H4 (cell line): ENCODE measurements around the gene LIG3. TPM values are rescaled to one million over a fixed set of nuclear protein-coding genes. Genes with fewer than 3 reads are reported as not detected.
"Not testable (repeated sequence)": the region's sequence is repeated elsewhere in the genome, so short reads cannot be mapped to it uniquely, and the experiment has no call there.

Experiments used
- DNase-seq: peaks from one replicate; pipeline ENCODE4 v3.0.0-alpha.2; 2015; ENCODE audit warnings: low spot score
- total RNA-seq: library from RNA; depleted of rRNA; stranded (reverse); fragments of >200 nt; shearing (Covaris generic); gene quantifications from 2 replicates; pipeline ENCODE4 v1.2.3, GENCODE V29; 2014

The LIG3 gene
- total RNA-seq, 1 experiment from 2014 or later = 31.9 TPM

GRCh38 chr17:34999456-34999855 is 19.1 kb downstream of the LIG3 start:
- DNase-seq = no peak

DNA sequence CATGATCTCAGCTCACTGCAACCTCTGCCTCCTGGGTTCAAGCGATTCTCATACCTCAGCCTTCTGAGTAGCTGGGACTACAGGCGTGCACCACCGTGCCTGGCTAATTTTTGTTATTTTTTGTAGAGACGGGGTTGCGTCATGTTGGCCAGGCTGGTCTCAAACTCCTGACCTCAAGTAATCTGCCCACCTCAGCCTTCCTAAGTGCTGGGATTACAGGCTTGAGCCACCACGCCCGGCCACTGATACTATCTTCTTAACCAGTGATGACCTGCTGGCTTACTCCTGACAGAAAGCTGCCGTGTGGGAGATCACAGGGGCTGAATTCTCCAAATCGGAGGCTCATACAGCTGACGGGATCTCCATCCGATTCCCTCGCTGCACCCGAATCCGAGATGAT is 20.7 kb downstream of the LIG3 start:
- not testable (repeated sequence) for DNase-seq

DNA sequence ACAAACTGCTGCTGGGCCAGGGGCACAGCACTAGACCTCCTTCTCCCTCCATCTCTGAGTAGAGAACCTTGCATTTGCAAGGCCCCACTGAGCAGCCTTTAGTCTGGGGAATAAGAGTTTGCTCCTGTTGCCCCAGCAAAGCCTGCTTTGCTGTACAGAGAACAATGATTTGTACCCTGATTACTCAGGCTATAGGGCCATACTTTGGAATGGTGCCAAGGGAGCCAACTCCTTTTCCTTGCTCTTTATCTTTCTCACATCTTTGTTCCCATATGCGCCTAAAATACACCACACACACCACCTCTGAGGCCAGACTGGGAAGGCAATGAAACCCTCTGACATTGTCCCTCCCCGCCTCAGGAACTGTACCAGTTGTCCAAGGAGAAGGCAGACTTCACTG is 21.2 kb downstream of the LIG3 start:
- DNase-seq = no peak

DNA sequence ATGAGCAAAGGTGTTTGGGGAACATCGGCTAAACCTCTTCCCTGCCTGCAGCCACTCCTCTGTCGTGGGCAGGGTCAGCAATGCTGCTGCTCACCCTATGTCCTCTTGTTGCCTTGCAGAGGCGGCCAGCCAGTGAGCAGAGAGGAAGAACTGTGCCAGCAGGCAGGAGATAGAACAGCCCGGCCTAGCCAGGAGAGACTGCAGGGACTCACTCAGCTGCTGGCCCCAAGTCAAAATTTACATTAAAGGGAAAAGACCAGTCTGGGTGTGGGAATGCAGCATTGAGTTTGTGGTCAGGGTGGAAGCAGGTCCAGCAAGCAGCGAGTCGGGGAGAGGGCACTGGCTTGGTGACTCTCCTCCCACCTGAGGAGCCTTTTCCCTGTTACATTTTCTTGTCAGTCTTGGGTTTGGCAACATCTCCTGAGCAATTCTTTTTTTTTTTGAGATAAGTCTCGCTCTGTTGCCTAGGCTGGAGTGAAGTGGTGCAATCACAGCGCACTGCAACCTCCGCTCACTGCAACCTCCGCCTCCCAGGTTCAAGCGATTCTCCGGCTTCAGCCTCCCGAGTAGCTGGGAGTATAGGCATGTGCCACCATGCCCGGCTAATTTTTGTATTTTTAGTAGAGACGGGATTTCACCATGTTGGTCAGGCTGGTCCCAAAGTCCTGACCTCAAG is 22.7 kb downstream of the LIG3 start:
- no peak for DNase-seq

GRCh38 chr17:35003778-35004177 is 23.5 kb downstream of the LIG3 start:
- DNase-seq = no peak

GRCh38 chr17:35006345-35006744 is 26.0 kb downstream of the LIG3 start:
- DNase-seq = no peak

GRCh38 chr17:35006961-35007360 is 26.6 kb downstream of the LIG3 start:
- DNase-seq = no peak

DNA sequence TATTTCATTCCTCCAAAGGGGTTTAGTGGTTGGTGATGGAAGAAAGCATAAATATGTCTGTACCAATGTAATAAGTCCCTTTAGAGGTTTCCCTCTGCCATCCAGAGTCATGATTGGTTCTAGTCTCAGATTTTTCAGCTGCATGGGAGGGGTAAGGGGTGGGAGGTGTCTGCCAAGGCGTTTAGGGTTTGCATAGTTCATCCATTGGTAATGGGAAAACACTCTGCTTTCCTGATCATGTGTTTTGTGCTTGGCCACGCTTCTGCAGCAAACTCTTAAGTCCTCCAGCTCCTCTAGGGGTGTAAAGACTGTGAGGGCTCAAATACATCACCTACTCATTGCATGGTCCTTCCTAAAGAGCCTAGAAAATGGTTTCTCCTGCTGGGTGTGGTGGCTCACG is 29.8 kb downstream of the LIG3 start:
- no peak for DNase-seq

DNA sequence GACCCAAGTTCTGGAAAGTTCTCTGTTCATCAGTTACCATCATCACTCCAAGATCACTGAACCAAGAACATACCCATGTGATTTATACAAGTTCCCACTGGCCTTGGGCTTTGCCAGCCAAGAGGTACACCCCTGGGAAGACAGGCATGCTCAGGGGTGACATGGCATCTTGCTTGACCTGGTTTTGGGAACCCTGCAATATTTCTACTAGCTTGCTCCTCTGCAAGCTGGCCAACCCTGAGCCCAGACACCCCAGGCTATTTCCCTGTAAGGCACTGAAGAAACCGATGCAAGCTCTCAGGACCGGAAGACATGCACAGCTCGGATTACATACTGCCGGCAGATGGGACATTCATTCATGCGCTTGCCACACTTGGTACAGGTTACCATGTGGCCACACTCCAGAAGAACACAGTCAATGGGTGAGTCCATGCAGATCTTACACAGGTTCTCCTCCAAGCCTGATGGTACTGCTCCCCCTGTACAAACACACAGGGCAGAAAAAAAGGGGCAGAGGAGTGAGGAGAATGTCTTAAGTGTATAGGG is 31.4 kb downstream of the LIG3 start:
- DNase-seq = no peak

- DNase-seq = no peak
Observed at GRCh38 chr17:35016369-35016768, 36.1 kb downstream of the LIG3 start.

- no peak for DNase-seq
Observed at GRCh38 chr17:35017021-35017420, 36.7 kb downstream of the LIG3 start.

DNA sequence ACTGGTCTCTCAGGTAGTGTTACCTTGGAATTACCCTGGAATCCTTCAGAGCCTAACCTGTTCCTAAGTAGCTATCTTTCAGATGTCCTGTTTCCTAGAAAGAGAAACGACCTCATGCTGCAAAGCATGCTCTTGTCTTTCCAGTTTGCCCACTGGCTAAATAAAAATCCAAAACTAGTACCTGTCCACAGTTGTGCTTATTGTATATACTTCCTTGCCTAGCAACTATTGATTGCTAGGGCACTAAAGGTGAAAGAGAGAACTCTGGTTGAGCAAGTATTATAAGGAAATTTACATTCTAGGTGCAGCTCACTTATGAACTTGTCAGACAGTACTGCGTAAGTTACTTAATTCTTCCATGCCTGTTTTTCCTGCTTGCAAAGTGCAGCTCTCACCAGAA is 38.5 kb downstream of the LIG3 start:
- no peak for DNase-seq

DNA sequence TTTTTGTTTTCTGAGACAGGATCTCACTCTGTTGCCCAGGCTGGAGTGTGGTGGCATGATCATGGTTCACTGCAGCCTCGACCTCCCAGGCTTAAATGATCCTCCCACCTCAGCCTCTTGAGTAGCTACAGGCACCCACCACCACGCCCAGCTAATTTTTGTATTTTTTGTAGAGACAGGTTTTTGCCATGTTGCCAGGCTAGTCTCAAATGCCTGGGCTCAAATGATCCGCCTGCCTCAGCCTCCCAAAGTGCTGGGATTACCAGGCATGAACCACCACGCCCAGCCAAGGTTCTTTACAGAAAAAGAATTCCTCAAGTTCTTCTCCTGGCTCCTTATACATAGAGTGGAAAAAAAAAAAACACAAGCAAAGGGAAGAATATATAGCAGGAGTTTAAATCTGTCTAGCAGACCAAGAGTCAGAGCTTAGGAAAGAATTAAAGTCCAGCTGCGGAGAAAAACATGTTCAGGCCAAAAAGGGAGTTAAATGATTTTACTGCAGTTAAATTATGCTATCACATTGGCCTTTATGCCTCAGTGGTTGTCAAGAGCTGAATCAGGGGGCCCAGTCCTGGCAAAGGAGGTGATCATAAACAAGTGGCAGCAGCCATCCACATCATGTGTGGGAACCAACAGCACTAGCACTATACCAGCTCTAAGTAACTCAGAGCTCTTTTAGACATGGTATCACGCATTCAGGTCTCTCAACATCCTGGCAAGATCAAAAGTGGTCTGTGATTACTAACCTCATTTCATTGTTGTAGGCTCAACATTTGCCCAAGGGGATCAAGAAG is 39.3 kb downstream of the LIG3 start:
- no peak for DNase-seq

- DNase-seq = no peak
Observed at GRCh38 chr17:35021520-35022380, 41.4 kb downstream of the LIG3 start.

- DNase-seq = peak; percentile 43
Observed at GRCh38 chr17:35022536-35023063, 42.3 kb downstream of the LIG3 start.

- DNase-seq = no peak
Observed at GRCh38 chr17:35023538-35023937, 43.2 kb downstream of the LIG3 start.

DNA sequence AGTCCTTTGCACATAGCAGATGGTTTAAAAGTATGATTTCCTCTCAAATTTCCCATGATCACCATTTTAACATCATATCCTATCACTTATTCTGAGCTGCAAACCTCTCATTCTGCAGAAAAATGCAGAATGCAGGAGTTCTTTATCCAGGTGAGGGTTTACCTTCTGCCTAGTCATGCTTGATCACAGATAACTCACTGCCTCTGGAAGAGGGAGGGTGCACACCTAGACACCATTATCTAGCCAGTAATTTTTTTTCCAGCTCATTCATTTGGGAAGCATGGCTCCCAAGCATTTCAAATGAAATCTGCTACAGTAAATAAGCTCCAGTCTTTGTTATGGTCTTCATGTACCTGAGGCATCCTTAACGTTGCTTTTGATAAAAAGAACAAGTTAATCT is 45.2 kb downstream of the LIG3 start:
- no peak for DNase-seq

DNA sequence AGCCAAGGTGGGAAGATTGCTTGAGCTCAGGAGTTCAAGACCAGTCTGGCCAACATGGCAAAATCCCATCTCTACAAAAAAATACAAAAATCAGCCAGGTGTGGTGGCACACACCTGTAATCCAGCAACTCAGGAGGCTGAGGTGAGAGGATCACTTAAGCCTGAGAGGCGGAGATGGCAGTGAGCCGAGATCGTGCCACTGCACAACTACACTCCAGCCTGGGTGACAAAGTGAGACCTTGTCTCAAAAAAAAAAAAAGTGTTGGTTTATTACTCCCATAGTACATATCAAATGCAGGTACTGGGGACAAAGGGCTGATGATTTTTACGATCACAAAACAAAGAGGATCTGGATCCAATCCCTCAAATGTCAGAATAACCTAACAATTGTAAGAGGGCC is 47.8 kb downstream of the LIG3 start:
- DNase-seq = not testable (repeated sequence)

- no peak for DNase-seq
Observed at GRCh38 chr17:35028531-35029262, 48.4 kb downstream of the LIG3 start.

- no peak for DNase-seq
Observed at GRCh38 chr17:35030780-35031179, 50.5 kb downstream of the LIG3 start.

DNA sequence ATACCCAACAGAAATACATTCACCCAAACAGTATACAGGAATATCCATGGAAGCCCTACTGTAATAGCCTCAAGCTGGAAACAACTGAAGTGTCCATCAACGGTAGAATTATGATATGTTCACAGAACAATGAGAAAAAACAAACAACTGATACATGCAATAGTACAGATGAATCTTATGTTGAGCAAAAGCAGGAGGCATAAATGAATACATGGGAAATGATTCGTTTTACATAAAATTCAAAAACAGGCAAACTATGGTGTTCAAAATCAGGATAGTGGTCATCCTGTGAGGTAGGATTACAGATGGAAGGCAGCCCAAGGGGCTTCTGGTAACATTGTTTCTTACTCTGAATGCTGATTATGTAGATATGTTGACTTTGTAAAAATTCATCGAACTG is 58.1 kb downstream of the LIG3 start:
- no peak for DNase-seq
